Epithelial cell of proximal tubule (primary cell): ENCODE data around the gene ABHD1. TPM values are rescaled to one million over a fixed set of nuclear protein-coding genes. Genes with fewer than 3 reads are reported as not detected.
"Not testable (repeated sequence)": the region's sequence is repeated elsewhere in the genome, so short reads cannot be mapped to it uniquely, and the experiment has no call there.

Experiments
- DNase-seq: peaks from one replicate; pipeline ENCODE4 v3.0.0-alpha.2; 2011; ENCODE audit warnings: low read depth
- H3K4me3 ChIP-seq: 2 replicates; pipeline ENCODE4 v1.5.1; 2011; ENCODE audit warnings: low read depth, mild to moderate bottlenecking, low read length
- total RNA-seq: library from RNA; depleted of rRNA; stranded (reverse); fragments of >200 nt; gene quantifications from 2 replicates; pipeline ENCODE4 v1.2.3, GENCODE V29; 2015
- TF ChIP-seq, protein P1 (sequence below): conservative IDR thresholded peaks from 2 replicates; pipeline ENCODE4 v1.5.1; 2012; ENCODE audit warnings: low read depth, mild to moderate bottlenecking, low read length

Gene ABHD1
- total RNA-seq, 1 donor from 2014 or later = not detected

DNA sequence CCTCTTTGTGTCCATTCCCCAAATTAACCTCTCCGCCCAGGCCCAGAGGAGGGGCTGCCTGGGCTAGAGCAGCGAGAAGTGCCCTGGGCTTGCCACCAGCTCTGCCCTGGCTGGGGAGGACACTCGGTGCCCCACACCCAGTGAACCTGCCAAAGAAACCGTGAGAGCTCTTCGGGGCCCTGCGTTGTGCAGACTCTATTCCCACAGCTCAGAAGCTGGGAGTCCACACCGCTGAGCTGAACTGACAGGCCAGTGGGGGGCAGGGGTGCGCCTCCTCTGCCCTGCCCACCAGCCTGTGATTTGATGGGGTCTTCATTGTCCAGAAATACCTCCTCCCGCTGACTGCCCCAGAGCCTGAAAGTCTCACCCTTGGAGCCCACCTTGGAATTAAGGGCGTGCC, 23.6 kb upstream of the ABHD1 start:
- no peak overlapping the region for H3K4me3 ChIP-seq
- TF ChIP-seq, protein P1, sequence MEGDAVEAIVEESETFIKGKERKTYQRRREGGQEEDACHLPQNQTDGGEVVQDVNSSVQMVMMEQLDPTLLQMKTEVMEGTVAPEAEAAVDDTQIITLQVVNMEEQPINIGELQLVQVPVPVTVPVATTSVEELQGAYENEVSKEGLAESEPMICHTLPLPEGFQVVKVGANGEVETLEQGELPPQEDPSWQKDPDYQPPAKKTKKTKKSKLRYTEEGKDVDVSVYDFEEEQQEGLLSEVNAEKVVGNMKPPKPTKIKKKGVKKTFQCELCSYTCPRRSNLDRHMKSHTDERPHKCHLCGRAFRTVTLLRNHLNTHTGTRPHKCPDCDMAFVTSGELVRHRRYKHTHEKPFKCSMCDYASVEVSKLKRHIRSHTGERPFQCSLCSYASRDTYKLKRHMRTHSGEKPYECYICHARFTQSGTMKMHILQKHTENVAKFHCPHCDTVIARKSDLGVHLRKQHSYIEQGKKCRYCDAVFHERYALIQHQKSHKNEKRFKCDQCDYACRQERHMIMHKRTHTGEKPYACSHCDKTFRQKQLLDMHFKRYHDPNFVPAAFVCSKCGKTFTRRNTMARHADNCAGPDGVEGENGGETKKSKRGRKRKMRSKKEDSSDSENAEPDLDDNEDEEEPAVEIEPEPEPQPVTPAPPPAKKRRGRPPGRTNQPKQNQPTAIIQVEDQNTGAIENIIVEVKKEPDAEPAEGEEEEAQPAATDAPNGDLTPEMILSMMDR = no peak

DNA sequence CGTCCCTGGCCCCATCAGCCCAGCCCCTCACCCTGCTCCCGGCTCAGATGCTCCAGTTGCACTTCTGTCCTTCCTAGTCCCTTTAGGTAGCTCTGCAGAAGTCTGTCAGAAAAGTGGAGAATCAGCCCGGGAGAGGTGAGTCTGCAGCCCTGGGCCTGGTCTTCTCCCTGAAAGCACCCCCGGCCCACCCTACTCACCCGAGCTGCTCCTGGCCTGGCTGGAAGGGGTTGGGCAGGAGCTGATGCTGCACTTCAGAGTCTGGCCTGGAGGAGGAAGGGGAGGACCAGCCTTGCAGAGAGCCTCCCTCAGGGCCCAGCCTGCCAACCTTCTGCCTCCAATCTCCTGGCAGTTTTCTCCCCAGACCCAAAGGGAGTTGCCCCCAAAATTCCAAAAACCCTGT, 21.3 kb upstream of the ABHD1 start:
- TF ChIP-seq, protein P1 = no peak
- no peak overlapping the region for H3K4me3 ChIP-seq
- no peak for DNase-seq

More for the DNA sequence above, 23.6 kb upstream of the ABHD1 start:
- no peak for DNase-seq

DNA sequence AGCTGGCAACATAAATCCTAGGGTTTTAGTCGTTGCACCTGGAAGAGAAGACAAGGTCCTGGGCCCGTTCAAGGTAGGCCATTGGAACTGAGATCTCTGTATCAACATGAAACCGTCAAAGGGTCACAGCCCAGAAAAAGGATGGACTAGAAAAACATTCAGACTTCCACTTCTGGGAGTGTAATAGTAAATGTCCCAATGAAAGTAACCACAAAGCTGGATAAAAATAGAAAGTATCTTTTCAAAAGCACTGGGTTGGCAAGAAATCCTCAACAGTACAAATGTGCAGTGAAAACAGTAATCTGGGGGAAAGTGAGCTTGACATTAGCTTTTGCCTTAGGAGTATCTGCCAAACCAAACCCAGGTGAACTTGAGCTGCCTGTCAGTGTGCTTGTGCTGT, 17.6 kb upstream of the ABHD1 start:
- TF ChIP-seq, protein P1 = no peak

DNA sequence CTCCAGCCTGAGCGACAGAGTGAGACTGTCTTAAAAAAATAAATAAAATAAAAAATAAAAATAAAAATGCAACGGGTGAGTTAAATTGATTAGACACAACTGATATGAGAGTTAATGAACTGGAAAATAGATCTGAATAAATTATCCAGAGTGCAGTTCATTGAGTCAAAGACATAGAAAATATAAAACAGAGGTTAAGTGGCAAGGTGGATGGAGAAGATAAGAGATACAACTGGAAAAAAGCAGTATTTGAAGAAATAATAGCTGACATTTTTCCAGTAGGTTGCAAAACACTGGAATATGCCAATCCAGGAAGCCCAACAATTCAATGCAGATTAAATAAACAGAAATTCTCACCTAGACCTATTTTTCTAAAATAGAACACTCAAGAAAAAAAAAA, 15.4 kb upstream of the ABHD1 start:
- H3K4me3 ChIP-seq = no peak overlapping the region
- TF ChIP-seq, protein P1 = no peak
- DNase-seq = no peak

More for the DNA sequence above, 17.6 kb upstream of the ABHD1 start:
- no peak overlapping the region for H3K4me3 ChIP-seq
- no peak for DNase-seq

DNA sequence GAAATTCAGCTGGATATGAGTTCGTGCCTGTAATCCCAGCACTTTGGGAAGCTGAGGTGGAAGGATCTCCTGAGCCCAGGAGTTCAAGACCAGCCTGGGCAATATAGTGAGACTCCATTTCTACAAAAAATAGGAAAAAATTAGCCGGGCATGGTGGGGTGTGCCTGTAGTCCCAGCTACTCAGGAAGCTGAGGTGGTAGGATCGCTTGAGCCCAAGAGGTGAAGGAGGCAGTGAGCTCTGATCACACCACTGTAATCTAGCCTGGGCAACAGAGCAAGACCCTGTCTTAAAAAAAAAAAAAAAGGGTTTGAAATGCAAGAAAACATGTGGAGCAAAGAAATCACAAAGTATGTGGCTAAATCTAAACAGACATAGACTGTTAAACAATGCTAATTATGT, 14.5 kb upstream of the ABHD1 start:
- TF ChIP-seq, protein P1 = no peak
- H3K4me3 ChIP-seq = no peak overlapping the region
- no peak for DNase-seq

DNA sequence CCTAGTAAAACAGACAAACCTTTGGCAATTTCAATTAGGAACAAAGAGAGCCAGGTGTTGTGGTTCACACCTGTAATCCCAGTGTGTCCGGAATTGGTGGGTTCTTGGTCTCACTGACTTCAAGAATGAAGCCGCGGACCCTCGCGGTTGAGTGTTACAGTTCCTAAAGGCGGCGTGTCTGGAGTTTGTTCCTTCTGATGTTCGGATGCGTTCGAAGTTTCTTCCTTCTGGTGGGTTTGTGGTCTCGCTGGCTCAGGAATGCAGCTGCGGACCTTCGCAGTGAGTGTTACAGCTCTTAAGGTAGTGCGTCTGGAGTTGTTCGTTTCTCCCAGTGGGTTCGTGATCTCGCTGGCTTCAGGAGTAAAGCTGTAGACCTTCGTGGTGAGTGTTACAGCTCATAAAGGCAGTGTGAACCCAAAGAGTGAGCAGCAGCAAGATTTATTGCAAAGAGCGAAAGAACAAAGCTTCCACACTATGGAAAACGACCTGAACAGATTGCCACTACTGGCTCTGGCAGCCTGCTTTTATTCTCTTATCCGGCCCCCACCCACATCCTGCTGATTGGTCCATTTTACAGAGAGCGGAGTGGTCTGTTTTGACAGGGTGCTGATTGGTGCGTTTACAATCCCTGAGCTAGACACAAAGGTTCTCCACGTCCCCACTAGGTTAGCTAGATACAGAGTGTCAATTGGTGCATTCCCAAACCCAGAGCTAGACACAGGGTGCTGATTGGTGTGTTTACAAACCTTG, 12.8 kb upstream of the ABHD1 start:
- not testable (repeated sequence) for DNase-seq, H3K4me3 ChIP-seq

DNA sequence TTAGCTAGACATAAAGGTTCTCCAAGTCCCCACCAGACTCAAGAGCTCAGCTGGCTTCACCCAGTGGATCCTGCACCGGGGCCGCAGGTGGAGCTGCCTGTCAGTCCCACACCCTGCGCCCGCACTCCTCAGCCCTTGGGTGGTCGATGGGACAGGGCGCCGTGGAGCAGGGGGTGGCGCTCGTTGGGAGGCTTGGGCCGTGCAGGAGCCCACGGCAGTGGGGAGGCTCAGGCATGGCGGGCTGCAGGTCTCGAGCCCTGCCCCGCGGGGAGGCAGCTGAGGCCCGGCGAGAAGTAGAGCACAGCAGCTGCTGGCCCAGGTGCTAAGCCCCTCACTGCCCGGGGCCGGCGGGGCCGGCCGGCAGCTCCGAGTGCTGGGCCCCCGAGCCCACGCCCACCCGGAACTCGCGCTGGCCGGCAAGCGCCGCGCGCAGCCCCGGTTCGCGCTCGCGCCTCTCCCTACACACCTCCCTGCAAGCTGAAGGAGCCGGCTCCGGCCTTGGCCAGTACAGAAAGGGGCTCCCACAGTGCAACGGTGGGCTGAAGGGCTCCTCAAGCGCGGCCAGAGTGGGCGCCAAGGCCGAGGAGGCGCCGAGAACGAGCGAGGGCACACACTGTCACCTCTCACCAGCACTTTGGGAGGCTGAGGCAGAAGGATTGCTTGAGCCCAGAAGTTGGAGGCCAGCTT, 12.1 kb upstream of the ABHD1 start:
- not testable (repeated sequence) for H3K4me3 ChIP-seq, DNase-seq

DNA sequence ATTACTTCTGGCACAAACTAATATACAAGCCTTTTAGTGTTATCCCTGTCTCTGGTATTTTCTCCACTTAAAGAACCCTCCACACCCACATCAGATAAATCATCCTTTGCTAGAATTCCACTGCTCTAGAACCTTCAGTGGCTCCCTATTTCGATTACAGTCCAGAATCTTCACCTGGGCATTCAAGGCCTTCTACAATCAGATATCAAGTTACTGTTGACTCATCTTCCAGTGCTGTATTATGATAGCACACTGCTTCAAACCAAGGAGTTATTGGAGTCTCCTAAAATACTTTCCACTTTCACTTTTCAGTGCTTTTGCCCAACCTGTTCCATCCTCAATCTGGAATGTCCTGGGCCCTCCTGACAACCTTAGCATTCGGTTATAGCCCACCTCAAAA, 8.1 kb upstream of the ABHD1 start:
- no peak for DNase-seq
- TF ChIP-seq, protein P1 = no peak

More for the DNA sequence above, 8.1 kb upstream of the ABHD1 start:
- H3K4me3 ChIP-seq = no peak overlapping the region
